ENCODE measurements around the gene FBXL3. TPM values are rescaled to one million over a fixed set of nuclear protein-coding genes. Genes with fewer than 3 reads are reported as not detected.

FBXL3 gene
- total RNA-seq, 4 donors from 2014 or later, result 144 to 164 (median 155) TPM

DNA sequence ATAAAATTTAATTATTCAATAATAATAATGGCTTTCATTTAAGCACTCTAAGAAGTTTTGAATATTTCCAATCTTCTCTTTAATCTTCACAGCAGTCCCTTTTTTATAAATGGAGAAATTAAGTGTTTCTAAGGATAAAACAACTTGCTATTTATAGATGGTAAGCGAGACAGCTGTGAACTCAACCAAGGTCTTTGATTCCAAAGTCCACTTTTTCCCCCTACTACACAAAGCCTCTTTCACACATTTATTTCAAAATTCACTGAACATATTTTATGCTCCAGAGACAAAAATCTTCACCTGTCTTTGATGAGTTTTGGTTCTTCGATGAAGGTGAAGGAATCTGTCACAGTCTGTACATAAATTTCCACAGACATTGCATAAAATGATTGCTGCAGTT lies 34.4 kb upstream of the FBXL3 start:
- Histone ChIP-seq H3K9me3 (no peaks in the 10 kb centered on the region), H3K27ac (no peak overlapping the region), H3K27me3 (no peaks in the 10 kb centered on the region), H3K36me3 (peaks cover 16 to 17% of the 10 kb centered on the region in 2 donors), H3K4me3 (replicated peaks in 1 of 3) (no peak overlapping the region), H3K4me1 (peaks cover 0 to 7% of the 10 kb centered on the region in 2 donors)
- intact Hi-C loops (cut with DNase I), result no loop called here
- DNase-seq, result no peak
- 95 to 96% methylated on average over 2 of the region's 2 CpGs for WGBS, 2 donors
- TF ChIP-seq, protein P1, sequence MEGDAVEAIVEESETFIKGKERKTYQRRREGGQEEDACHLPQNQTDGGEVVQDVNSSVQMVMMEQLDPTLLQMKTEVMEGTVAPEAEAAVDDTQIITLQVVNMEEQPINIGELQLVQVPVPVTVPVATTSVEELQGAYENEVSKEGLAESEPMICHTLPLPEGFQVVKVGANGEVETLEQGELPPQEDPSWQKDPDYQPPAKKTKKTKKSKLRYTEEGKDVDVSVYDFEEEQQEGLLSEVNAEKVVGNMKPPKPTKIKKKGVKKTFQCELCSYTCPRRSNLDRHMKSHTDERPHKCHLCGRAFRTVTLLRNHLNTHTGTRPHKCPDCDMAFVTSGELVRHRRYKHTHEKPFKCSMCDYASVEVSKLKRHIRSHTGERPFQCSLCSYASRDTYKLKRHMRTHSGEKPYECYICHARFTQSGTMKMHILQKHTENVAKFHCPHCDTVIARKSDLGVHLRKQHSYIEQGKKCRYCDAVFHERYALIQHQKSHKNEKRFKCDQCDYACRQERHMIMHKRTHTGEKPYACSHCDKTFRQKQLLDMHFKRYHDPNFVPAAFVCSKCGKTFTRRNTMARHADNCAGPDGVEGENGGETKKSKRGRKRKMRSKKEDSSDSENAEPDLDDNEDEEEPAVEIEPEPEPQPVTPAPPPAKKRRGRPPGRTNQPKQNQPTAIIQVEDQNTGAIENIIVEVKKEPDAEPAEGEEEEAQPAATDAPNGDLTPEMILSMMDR (IDR thresholded peaks at IDR 0.05), result no peak
- TF ChIP-seq POLR2A (IDR thresholded peaks at IDR 0.05), result no peak

DNA sequence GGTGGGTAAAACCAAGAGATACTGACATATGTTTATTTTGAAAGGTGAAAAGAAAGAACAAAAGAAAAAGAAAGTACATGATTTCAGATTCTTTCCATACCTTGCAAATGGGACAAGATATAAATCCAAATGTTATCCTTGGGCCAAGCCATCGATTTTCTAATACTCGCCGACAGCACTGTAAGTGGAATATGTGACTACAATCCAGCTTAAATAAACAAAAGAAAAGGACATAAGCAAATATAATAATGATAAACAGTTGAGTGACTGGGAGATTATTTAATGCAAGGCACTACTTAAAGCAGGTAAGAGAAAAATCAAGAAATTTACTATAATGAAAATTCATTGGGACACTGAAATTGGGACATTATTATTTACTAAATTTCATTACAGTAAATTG lies 29.9 kb upstream of the FBXL3 start:
- 92 to 95% methylated on average over 3 of the region's 3 CpGs for WGBS, 2 donors

DNA sequence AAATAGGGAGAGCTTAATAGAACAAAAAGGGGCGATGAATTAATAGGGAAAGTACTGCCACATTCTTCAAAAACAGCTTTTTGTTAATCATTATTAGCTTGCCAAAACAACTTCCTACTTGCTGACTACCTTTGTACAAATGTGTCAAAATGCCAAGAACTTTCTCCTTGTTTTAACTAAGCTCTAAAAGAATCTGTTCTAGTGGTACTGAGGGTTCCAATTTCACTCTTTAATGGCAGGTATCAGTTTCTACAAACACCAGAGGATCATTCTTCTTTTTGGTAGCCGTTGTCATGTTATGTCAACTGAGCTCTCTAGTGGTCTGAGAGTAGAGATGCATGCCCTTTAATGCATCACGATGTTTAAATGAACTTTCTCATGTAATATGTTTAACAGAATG lies 29.4 kb upstream of the FBXL3 start:
- H3K27me3 ChIP-seq, result no peaks in the 10 kb centered on the region
- intact Hi-C loops (cut with DNase I), result no loop called here
- no peaks in the 10 kb centered on the region for H3K9me3 ChIP-seq
- no peak overlapping the region for H3K4me3 ChIP-seq (replicated peaks in 1 of 3)
- peak overlapping the region in 2 of 3 donors; percentile 13 to 36 for H3K27ac ChIP-seq
- TF ChIP-seq, protein P1 (IDR thresholded peaks at IDR 0.05), result peak in 3 of 6 experiments; percentile 10 to 31 (median 14)
- TF ChIP-seq POLR2A (IDR thresholded peaks at IDR 0.05), result no peak
- H3K36me3 ChIP-seq, result peaks cover 3 to 13% of the 10 kb centered on the region in 2 donors
- WGBS, 2 donors, result 45 to 46% methylated on average over 3 of the region's 3 CpGs
- DNase-seq, result no peak
- H3K4me1 ChIP-seq, result peaks cover 0 to 10% of the 10 kb centered on the region in 2 donors

More for the DNA sequence above, 29.9 kb upstream of the FBXL3 start:
- Histone ChIP-seq H3K27ac (peak overlapping the region in 2 of 3 donors; percentile 13 to 32), H3K36me3 (peaks cover 3 to 14% of the 10 kb centered on the region in 2 donors), H3K4me3 (replicated peaks in 1 of 3) (no peak overlapping the region), H3K4me1 (peaks cover 0 to 10% of the 10 kb centered on the region in 2 donors), H3K9me3 (no peaks in the 10 kb centered on the region), H3K27me3 (no peaks in the 10 kb centered on the region)
- intact Hi-C loops (cut with DNase I), result no loop called here
- no peak for DNase-seq
- TF ChIP-seq, protein P1 (IDR thresholded peaks at IDR 0.05), result no peak
- no peak for TF ChIP-seq POLR2A (IDR thresholded peaks at IDR 0.05)

DNA sequence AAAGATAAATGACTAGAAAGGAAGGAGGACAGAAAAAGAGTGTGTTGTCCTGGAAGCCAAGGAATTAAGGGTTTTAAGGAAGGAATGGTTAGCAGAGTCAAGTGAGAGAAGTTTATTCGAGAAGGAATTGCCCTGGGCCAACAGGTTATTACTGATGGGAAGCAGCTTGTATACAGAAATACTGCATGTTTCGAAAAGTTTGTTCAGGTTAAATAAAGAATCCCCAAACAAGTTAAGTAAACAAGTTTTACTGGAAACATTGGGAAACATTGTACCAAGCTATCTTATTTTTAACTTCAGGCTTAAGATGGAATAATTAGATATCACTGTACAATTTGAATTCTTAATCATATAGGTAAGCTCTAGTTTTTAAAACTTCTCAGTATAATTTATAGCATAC lies 28.2 kb upstream of the FBXL3 start:
- TF ChIP-seq, protein P1 (IDR thresholded peaks at IDR 0.05), result no peak
- TF ChIP-seq POLR2A (IDR thresholded peaks at IDR 0.05), result no peak
- intact Hi-C loops (cut with DNase I), result no loop called here
- Histone ChIP-seq H3K36me3 (peaks cover 11 to 12% of the 10 kb centered on the region in 2 donors), H3K9me3 (no peaks in the 10 kb centered on the region), H3K4me3 (replicated peaks in 1 of 3) (no peak overlapping the region), H3K27ac (no peak overlapping the region), H3K4me1 (peaks cover 0 to 10% of the 10 kb centered on the region in 2 donors), H3K27me3 (no peaks in the 10 kb centered on the region)
- WGBS, 2 donors, result 96 to 97% methylated on average over 2 of the region's 2 CpGs
- DNase-seq, result no peak

DNA sequence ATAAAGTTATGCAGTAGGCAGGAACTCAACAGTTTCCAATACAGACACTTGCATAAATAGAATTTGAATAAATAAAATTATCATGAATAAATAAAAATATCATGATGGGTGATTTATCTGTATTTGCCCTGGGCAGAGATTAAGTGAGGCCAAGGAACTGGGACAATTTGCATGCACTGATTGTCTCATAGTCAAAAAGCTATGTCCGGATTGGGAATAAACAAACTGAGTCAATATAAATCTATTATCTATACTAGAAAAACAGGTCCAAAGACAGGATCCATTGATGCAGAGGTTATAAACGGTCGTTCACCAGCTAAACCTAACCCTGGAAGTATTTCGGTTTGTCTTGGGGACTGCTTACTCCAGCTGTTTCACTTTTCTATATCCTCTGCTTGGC lies 26.2 kb upstream of the FBXL3 start:
- no peak for DNase-seq
- no peaks in the 10 kb centered on the region for H3K27me3 ChIP-seq
- peaks cover 0 to 10% of the 10 kb centered on the region in 2 donors for H3K4me1 ChIP-seq
- WGBS, 2 donors, result 94 to 95% methylated on average over 4 of the region's 4 CpGs
- H3K9me3 ChIP-seq, result no peaks in the 10 kb centered on the region
- intact Hi-C loops (cut with DNase I), result no loop called here
- H3K27ac ChIP-seq, result no peak overlapping the region
- H3K4me3 ChIP-seq (replicated peaks in 1 of 3), result no peak overlapping the region
- TF ChIP-seq POLR2A (IDR thresholded peaks at IDR 0.05), result no peak
- TF ChIP-seq, protein P1 (IDR thresholded peaks at IDR 0.05), result no peak
- H3K36me3 ChIP-seq, result peaks cover 11 to 12% of the 10 kb centered on the region in 2 donors

Measured in thyroid gland (tissue), 4 donors.